Ishikawa (cell line): ENCODE results near the gene CIB1.

Source experiments
- CEBPB ChIP-seq: IDR thresholded peaks from 2 replicates; pipeline ENCODE4 v1.6.1; 2012
- CREB1 ChIP-seq: IDR thresholded peaks from 2 replicates; pipeline ENCODE4 v1.6.1; 2012; ENCODE audit warnings: low read depth
- EGR1 ChIP-seq: IDR thresholded peaks from 2 replicates; pipeline ENCODE4 v1.6.1; 2012
- EP300 ChIP-seq: IDR thresholded peaks from 2 replicates; pipeline ENCODE4 v1.6.1; 2012; ENCODE audit warnings: borderline replicate concordance
- FOXM1 ChIP-seq: IDR thresholded peaks from 2 replicates; pipeline ENCODE4 v1.6.1; 2012; ENCODE audit warnings: low read depth, borderline replicate concordance
- NFIC ChIP-seq: IDR thresholded peaks from 2 replicates; pipeline ENCODE4 v1.6.1; 2012
- RAD21 ChIP-seq: IDR thresholded peaks from 2 replicates; pipeline ENCODE4 v1.6.1; 2012; ENCODE audit warnings: low read depth
- TAF1 ChIP-seq: IDR thresholded peaks from 2 replicates; pipeline ENCODE4 v1.6.1; 2012; ENCODE audit warnings: low read depth, mild to moderate bottlenecking
- TCF12 ChIP-seq: IDR thresholded peaks from 2 replicates; pipeline ENCODE4 v1.6.1; 2012; ENCODE audit warnings: low read depth
- TEAD4 ChIP-seq: IDR thresholded peaks from 2 replicates; pipeline ENCODE4 v1.6.1; 2012
- YY1 ChIP-seq: IDR thresholded peaks from 2 replicates; pipeline ENCODE4 v1.6.1; 2012; ENCODE audit warnings: low read depth
- ZBTB7A ChIP-seq: IDR thresholded peaks from 2 replicates; pipeline ENCODE4 v1.6.1; 2012; ENCODE audit warnings: low read depth
- TF ChIP-seq, protein P1 (sequence below): IDR thresholded peaks from 2 replicates; pipeline ENCODE4 v1.6.1; 2012
- TF ChIP-seq, protein P2 (sequence below): IDR thresholded peaks from 2 replicates; pipeline ENCODE4 v1.6.1; 2012
- TF ChIP-seq, protein P3 (sequence below): IDR thresholded peaks from 2 replicates; pipeline ENCODE4 v1.6.1; 2012; ENCODE audit warnings: low read depth, mild to moderate bottlenecking

The CIB1 gene

DNA sequence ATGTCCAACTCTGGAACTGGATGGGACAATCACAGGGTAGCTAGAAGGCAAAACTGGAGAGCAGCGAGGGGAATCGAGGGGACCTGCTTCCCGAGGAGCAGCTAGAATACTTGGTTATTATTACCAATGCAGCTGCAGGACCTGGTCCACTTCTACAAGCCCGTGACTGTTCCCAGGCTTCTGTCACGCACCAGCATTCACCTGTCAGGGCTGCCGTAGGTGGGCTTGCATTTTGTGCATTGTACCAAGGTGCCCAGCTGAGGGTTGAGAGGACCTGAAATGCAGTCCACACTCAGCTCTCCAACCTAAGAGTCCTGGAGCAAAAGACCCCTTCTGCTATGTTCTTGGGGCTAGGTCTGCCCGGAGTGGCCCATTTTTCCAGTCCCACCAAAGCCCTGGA lies 30.3 kb downstream of the CIB1 start:
- TF ChIP-seq, protein P1, sequence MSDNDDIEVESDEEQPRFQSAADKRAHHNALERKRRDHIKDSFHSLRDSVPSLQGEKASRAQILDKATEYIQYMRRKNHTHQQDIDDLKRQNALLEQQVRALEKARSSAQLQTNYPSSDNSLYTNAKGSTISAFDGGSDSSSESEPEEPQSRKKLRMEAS: no peak

DNA sequence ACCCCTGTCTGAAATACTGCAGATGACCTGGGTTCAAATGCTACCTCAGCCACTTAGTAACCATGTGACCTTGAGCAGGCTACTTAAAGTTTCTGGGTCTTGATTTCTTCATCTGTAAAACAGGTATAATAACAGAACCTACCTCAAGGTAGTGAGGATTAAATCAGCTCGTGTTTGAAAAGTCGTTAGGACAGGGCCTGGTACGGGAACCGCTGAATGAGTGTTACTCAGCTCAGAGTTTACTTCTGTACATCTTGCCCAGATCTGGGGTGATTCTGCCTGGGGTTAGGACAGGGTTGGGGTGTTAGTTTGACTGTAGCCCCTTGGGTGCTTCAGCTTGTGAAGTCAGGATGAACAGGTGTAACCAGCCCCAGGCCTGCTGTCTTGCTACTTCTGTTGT lies 30.8 kb downstream of the CIB1 start:
- TF ChIP-seq RAD21: no peak
- TF ChIP-seq NFIC: no peak
- no peak for TF ChIP-seq YY1
- TF ChIP-seq TEAD4: no peak
- no peak for TF ChIP-seq EP300
- TF ChIP-seq ZBTB7A: no peak
- TF ChIP-seq CREB1: no peak
- TF ChIP-seq TCF12: no peak
- no peak for TF ChIP-seq CEBPB
- TF ChIP-seq, protein P2, sequence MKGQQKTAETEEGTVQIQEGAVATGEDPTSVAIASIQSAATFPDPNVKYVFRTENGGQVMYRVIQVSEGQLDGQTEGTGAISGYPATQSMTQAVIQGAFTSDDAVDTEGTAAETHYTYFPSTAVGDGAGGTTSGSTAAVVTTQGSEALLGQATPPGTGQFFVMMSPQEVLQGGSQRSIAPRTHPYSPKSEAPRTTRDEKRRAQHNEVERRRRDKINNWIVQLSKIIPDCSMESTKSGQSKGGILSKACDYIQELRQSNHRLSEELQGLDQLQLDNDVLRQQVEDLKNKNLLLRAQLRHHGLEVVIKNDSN: no peak

DNA sequence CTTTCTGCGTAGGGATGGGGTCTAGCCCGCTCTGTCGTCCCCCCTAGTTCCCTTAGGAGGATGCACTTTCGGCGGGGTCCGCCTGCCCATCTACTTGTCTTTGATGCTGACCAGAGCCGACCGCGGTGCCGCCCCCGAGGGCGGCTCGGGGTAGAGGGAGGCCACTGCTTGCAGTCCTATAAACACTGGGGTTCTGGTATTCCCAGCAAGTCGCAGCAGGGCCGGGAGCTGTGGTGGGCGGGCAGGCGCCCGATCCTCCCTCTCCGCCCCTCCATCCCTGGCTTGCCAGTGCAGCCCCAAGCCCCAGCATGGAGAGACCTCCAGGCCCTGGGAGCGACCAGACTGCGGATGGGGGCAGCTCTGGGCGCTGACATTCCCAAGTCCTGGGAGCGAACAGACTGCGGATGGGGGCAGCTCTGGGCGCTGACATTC lies 31.8 kb downstream of the CIB1 start:
- TF ChIP-seq, protein P2: no peak
- TF ChIP-seq ZBTB7A (0 out of 2 replicates have a peak, but pooled peaks have one; percentile 32), RAD21 (no peak)

DNA sequence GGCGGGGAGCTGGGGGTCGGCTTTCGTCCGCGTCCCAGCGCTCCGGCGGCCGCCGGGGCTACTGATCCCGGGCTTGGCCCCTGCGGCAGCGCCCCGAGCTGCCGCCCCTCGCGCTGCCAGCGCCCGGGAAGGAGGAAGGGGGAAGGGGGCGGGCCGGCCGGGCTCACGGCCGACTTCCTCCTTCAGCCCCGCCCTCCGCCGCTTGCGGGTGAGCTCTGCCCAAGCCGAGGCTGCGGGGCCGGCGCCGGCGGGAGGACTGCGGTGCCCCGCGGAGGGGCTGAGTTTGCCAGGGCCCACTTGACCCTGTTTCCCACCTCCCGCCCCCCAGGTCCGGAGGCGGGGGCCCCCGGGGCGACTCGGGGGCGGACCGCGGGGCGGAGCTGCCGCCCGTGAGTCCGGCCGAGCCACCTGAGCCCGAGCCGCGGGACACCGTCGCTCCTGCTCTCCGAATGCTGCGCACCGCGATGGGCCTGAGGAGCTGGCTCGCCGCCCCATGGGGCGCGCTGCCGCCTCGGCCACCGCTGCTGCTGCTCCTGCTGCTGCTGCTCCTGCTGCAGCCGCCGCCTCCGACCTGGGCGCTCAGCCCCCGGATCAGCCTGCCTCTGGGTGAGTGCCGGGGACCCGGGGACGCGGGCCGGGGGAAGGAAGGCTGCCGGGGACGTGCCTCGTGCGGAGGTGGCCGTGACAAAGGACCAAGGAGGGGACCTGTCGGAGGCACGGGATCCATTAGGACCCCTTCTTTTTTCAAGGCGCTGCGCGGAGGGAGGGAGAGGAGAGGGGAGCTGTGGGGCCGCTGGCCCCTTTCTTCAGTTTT lies 32.4 kb downstream of the CIB1 start, which contains the start of gene SEMA4B:
Gene SEMA4B, plus strand, starts transcription at position 201 of the 814 bp plus-strand sequence. Its CDS starts 249 bp downstream, at position 450.
- TF ChIP-seq, protein P1: peak; percentile 54
- TF ChIP-seq ZBTB7A: peak; percentile 73
- peak; percentile 53; the same call in 1 of the 2 replicates for TF ChIP-seq EGR1
- TF ChIP-seq YY1: no peak
- TF ChIP-seq EP300: no peak
- no peak for TF ChIP-seq CREB1
- 0 out of 2 replicates have a peak, but pooled peaks have one; percentile 12 for TF ChIP-seq TEAD4
- no peak for TF ChIP-seq RAD21
- TF ChIP-seq TCF12: no peak; the same call in 1 of the 2 replicates

DNA sequence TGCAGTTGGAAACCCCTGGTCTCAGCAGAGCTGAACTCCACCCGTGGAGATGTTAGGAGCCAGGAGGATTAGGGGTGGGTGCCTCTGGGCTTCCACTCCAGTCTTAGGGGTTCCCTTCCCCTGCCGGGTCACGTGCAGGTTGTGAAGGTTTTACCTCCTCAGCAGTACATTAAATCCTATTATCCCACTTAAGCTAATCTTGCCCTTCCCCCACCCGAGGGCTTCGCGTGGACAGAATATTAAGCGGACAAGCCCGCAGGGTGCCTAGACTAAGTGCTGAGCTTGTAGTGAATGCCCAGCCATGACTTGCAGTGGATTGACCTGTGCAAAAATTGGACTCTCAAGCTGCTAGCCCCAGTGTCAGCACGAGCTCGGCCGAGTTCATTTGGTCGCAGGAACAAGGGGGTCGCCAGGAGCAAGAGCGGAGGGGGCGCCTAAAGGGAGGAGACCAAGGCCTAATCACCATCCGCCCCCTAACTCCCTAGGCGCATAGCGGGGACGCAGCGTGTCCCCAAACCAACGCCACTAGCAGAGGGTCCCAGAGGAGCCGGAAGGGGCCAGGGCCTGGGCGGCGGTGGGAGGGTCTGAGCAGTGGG lies 33.1 kb downstream of the CIB1 start:
- no peak for TF ChIP-seq RAD21
- TF ChIP-seq, protein P2: 0 out of 2 replicates have a peak, but pooled peaks have one; percentile 21

DNA sequence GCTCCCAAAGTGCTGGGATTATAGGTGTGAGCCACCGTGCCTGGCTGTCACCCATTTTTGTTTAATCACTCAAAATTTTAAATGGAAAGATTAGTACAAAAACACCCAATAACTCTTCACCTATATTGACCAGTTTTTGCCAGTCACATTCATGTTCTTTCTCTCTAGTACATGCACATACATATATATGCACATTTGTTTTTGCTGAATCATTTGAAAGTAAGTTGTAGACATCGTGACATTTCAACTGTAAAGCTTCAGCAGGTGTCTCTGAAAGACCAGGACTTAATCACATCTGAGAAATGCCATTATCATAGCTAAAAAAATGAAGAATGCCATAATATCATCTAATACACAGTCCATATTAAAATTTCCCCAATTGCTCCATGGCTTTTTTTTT lies 39.1 kb downstream of the CIB1 start:
- TF ChIP-seq, protein P2: no peak
- TF ChIP-seq YY1 (no peak), NFIC (no peak), RAD21 (no peak), TEAD4 (no peak), EP300 (no peak), ZBTB7A (no peak), EGR1 (no peak), FOXM1 (no peak), CEBPB (no peak), TAF1 (no peak)
- TF ChIP-seq, protein P1: no peak
- TF ChIP-seq, protein P3, sequence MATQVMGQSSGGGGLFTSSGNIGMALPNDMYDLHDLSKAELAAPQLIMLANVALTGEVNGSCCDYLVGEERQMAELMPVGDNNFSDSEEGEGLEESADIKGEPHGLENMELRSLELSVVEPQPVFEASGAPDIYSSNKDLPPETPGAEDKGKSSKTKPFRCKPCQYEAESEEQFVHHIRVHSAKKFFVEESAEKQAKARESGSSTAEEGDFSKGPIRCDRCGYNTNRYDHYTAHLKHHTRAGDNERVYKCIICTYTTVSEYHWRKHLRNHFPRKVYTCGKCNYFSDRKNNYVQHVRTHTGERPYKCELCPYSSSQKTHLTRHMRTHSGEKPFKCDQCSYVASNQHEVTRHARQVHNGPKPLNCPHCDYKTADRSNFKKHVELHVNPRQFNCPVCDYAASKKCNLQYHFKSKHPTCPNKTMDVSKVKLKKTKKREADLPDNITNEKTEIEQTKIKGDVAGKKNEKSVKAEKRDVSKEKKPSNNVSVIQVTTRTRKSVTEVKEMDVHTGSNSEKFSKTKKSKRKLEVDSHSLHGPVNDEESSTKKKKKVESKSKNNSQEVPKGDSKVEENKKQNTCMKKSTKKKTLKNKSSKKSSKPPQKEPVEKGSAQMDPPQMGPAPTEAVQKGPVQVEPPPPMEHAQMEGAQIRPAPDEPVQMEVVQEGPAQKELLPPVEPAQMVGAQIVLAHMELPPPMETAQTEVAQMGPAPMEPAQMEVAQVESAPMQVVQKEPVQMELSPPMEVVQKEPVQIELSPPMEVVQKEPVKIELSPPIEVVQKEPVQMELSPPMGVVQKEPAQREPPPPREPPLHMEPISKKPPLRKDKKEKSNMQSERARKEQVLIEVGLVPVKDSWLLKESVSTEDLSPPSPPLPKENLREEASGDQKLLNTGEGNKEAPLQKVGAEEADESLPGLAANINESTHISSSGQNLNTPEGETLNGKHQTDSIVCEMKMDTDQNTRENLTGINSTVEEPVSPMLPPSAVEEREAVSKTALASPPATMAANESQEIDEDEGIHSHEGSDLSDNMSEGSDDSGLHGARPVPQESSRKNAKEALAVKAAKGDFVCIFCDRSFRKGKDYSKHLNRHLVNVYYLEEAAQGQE: no peak
